ENCODE measurements around the gene PRKAG2. TPM values are rescaled to one million over a fixed set of nuclear protein-coding genes. Genes with fewer than 3 reads are reported as not detected.

The PRKAG2 gene
- total RNA-seq, 2 experiments from 2014 or later = 39.3 to 42.3 TPM

GRCh38 chr7:151661587-151661986 lies 215.3 kb downstream of the PRKAG2 start:
- Mint-ChIP-seq H3K27me3 (no peaks in the 10 kb centered on the region), H3K4me3 (no peak overlapping the region), H3K36me3 (ENCODE audit: low read depth) (peaks cover 10% of the 10 kb centered on the region), H3K27ac (no peak overlapping the region), H3K4me1 (ENCODE audit: low read depth) (no peaks in the 10 kb centered on the region), H3K9me3 (no peaks in the 10 kb centered on the region)
- H3K36me3 ChIP-seq (ENCODE audit: insufficient read depth, low read length) = no peaks in the 10 kb centered on the region
- no peak for TF ChIP-seq CTCF (IDR thresholded peaks at IDR 0.05)
- no peaks in the 10 kb centered on the region for H3K4me1 ChIP-seq (ENCODE audit: insufficient read depth, low read length)
- intact Hi-C loops (cut with DNase I, micrococcal nuclease) = no loop called here
- H3K4me3 ChIP-seq (ENCODE audit: low read length) = no peak overlapping the region
- peaks cover 0 to 2% of the 10 kb centered on the region in 2 experiments for H3K9me3 ChIP-seq (ENCODE audit: control insufficient read depth in 1 of 2, insufficient read depth in 1 of 2, low read length in 2 of 2)
- H3K27ac ChIP-seq (ENCODE audit: low read depth in 1 of 2, low read length in 2 of 2) = no peak overlapping the region
- ChIA-PET POLR2A (no interaction called here), CTCF (no interaction called here)
- DNase-seq (no peak), ATAC-seq (ENCODE audit: poor library complexity) (no peak)
- H3K27me3 ChIP-seq (ENCODE audit: control insufficient read depth in 1 of 2, insufficient read depth in 2 of 2, low read length in 2 of 2) = no peaks in the 10 kb centered on the region

- Histone ChIP-seq H3K9me3 (ENCODE audit: control insufficient read depth in 1 of 2, insufficient read depth in 1 of 2, low read length in 2 of 2) (no peaks in the 10 kb centered on the region), H3K4me1 (ENCODE audit: insufficient read depth, low read length) (no peaks in the 10 kb centered on the region), H3K27ac (ENCODE audit: low read depth in 1 of 2, low read length in 2 of 2) (no peak overlapping the region), H3K27me3 (ENCODE audit: control insufficient read depth in 1 of 2, insufficient read depth in 2 of 2, low read length in 2 of 2) (no peaks in the 10 kb centered on the region), H3K36me3 (ENCODE audit: insufficient read depth, low read length) (no peaks in the 10 kb centered on the region), H3K4me3 (ENCODE audit: low read length) (no peak overlapping the region)
- no peak for TF ChIP-seq CTCF (IDR thresholded peaks at IDR 0.05)
- no peaks in the 10 kb centered on the region for H3K9me3 Mint-ChIP-seq
- CTCF ChIA-PET = no interaction called here
- no peak overlapping the region for H3K27ac Mint-ChIP-seq
- H3K27me3 Mint-ChIP-seq = no peaks in the 10 kb centered on the region
- intact Hi-C loops (cut with DNase I, micrococcal nuclease) = no loop called here
- ATAC-seq (ENCODE audit: poor library complexity) (no peak), DNase-seq (no peak)
- H3K4me1 Mint-ChIP-seq (ENCODE audit: low read depth) = no peaks in the 10 kb centered on the region
- POLR2A ChIA-PET = no interaction called here
- H3K36me3 Mint-ChIP-seq (ENCODE audit: low read depth) = no peaks in the 10 kb centered on the region
- H3K4me3 Mint-ChIP-seq = no peak overlapping the region
Observed at GRCh38 chr7:151660141-151660540, 216.8 kb downstream of the PRKAG2 start.

GRCh38 chr7:151659219-151659618 lies 217.7 kb downstream of the PRKAG2 start:
- H3K27ac ChIP-seq (ENCODE audit: low read depth in 1 of 2, low read length in 2 of 2) = no peak overlapping the region

More at GRCh38 chr7:151659219-151659618, 217.7 kb downstream of the PRKAG2 start:
- intact Hi-C loops (cut with DNase I, micrococcal nuclease) = no loop called here
- DNase-seq = no peak
- Histone ChIP-seq H3K4me3 (ENCODE audit: low read length) (no peak overlapping the region), H3K27me3 (ENCODE audit: control insufficient read depth in 1 of 2, insufficient read depth in 2 of 2, low read length in 2 of 2) (no peaks in the 10 kb centered on the region), H3K9me3 (ENCODE audit: control insufficient read depth in 1 of 2, insufficient read depth in 1 of 2, low read length in 2 of 2) (no peaks in the 10 kb centered on the region), H3K36me3 (ENCODE audit: insufficient read depth, low read length) (no peaks in the 10 kb centered on the region), H3K4me1 (ENCODE audit: insufficient read depth, low read length) (no peaks in the 10 kb centered on the region)
- ATAC-seq (ENCODE audit: poor library complexity) = no peak
- no peaks in the 10 kb centered on the region for H3K27me3 Mint-ChIP-seq
- ChIA-PET POLR2A (no interaction called here), CTCF (no interaction called here)
- H3K4me3 Mint-ChIP-seq = no peak overlapping the region
- H3K27ac Mint-ChIP-seq = no peak overlapping the region
- H3K9me3 Mint-ChIP-seq = no peaks in the 10 kb centered on the region
- TF ChIP-seq CTCF (IDR thresholded peaks at IDR 0.05) = no peak
- H3K4me1 Mint-ChIP-seq (ENCODE audit: low read depth) = no peaks in the 10 kb centered on the region
- H3K36me3 Mint-ChIP-seq (ENCODE audit: low read depth) = peaks cover 3% of the 10 kb centered on the region
